Keratinocyte (primary cell): ENCODE measurements around the gene GAL3ST2. TPM values are rescaled to one million over a fixed set of nuclear protein-coding genes. Genes with fewer than 3 reads are reported as not detected.

ENCODE experiments used
- DNase-seq: peaks from one replicate; pipeline ENCODE4 v3.0.0-alpha.2; 2011; ENCODE audit warnings: low read depth, missing footprints, low spot score
- FAIRE-seq: peaks from 2 replicates; lab custom pipeline; 2011; peaks lifted over from hg19 to GRCh38; lab: Jason Lieb, UNC
- H2AFZ ChIP-seq: 2 replicates; pipeline ENCODE4 v1.6.0; 2012; ENCODE audit warnings: low read length, control low read depth, inconsistent platforms; ENCODE audit not compliant: control insufficient read depth
- H3K27ac ChIP-seq: 2 replicates; pipeline ENCODE4 v1.5.1; 2011; ENCODE audit warnings: low read length; ENCODE audit not compliant: control insufficient read depth, insufficient read depth
- H3K27me3 ChIP-seq: 3 replicates; pipeline ENCODE4 v1.6.0; 2011; ENCODE audit warnings: low read length; ENCODE audit not compliant: control insufficient read depth, insufficient read depth; ENCODE audit errors: extremely low read depth
- H3K36me3 ChIP-seq, 2 experiments: 2 replicates in 1 of 2; 3 replicates in 1 of 2; pipeline ENCODE4 v1.5.1; 2011; ENCODE audit warnings: low read length in 2 of 2, mild to moderate bottlenecking in 1 of 2; ENCODE audit not compliant: control insufficient read depth in 2 of 2, insufficient read depth in 2 of 2; ENCODE audit errors: extremely low read depth in 1 of 2
- H3K4me1 ChIP-seq: 3 replicates; pipeline ENCODE4 v1.5.1; 2011; ENCODE audit warnings: low read length; ENCODE audit not compliant: control insufficient read depth, insufficient read depth; ENCODE audit errors: extremely low read depth
- H3K4me2 ChIP-seq: 3 replicates; pipeline ENCODE4 v1.6.0; 2011; ENCODE audit warnings: low read depth, low read length; ENCODE audit not compliant: control insufficient read depth, insufficient read depth; ENCODE audit errors: extremely low read depth
- H3K4me3 ChIP-seq, 3 experiments: fragments of 200-600 bp in 1 of 3; sonication (generic) in 1 of 3; 2 replicates in 2 of 3; 3 replicates in 1 of 3; pipeline ENCODE4 v1.5.1; 2011 to 2016; ENCODE audit warnings: low read length in 3 of 3, mild to moderate bottlenecking in 3 of 3, control low read depth in 2 of 3, inconsistent platforms in 1 of 3, low read depth in 1 of 3, mixed read lengths in 1 of 3, mixed run types in 1 of 3, moderate library complexity in 1 of 3; ENCODE audit not compliant: control insufficient read depth in 2 of 3, insufficient read depth in 2 of 3; ENCODE audit errors: extremely low read depth in 1 of 3
- H3K79me2 ChIP-seq: 2 replicates; pipeline ENCODE4 v1.6.0; 2012; ENCODE audit warnings: low read length; ENCODE audit not compliant: control insufficient read depth, insufficient read depth
- H3K9ac ChIP-seq: 3 replicates; pipeline ENCODE4 v1.6.0; 2011; ENCODE audit warnings: low read length; ENCODE audit not compliant: control insufficient read depth, insufficient read depth; ENCODE audit errors: extremely low read depth
- H3K9me1 ChIP-seq: 3 replicates; pipeline ENCODE4 v1.6.0; 2011; ENCODE audit warnings: low read length; ENCODE audit not compliant: control insufficient read depth, insufficient read depth; ENCODE audit errors: extremely low read depth
- H3K9me3 ChIP-seq: 2 replicates; pipeline ENCODE4 v1.5.1; 2012; ENCODE audit warnings: low read depth, low read length; ENCODE audit not compliant: control insufficient read depth
- H4K20me1 ChIP-seq: 3 replicates; pipeline ENCODE4 v1.6.0; 2011; ENCODE audit warnings: low read length; ENCODE audit not compliant: control insufficient read depth, insufficient read depth; ENCODE audit errors: extremely low read depth
- EZH2 ChIP-seq: IDR thresholded peaks from one replicate; pipeline ENCODE4 v1.6.1; 2012; ENCODE audit warnings: inconsistent platforms, mild to moderate bottlenecking, low read length, moderate library complexity
- dilution Hi-C: fragments of 300-500 bp; cut with MboI; formaldehyde crosslinking; loops from one replicate; pipeline ENCODE4 v1.7.0; 2020; ENCODE audit warnings: low sequenced_read_pairs; ENCODE audit not compliant: extremely low pct_ligation_motif_present
- polyA plus RNA-seq, 5 experiments: library from polyadenylated mRNA; depleted of rRNA in 3 of 5; stranded (reverse) in 3 of 5; stranded (forward) in 1 of 5; unstranded in 1 of 5; fragments of >200 nt; gene quantifications; 1 replicate in 1 of 5; 2 replicates in 3 of 5; 3 replicates in 1 of 5; pipeline versions ENCODE4 v1.2.1 to v1.2.3, GENCODE V29; 2011 to 2012; ENCODE audit warnings: missing spikeins in 2 of 5, low read depth in 1 of 5, low replicate concordance in 1 of 5
- TF ChIP-seq, protein P1 (sequence below), 3 experiments: IDR thresholded peaks in 1 of 3; conservative IDR thresholded peaks in 1 of 3; optimal IDR thresholded peaks in 1 of 3; 2 replicates in 2 of 3; 3 replicates in 1 of 3; pipeline versions ENCODE3 to v1.5.1; 2011; ENCODE audit warnings: low read length in 3 of 3, mild to moderate bottlenecking in 3 of 3, moderate library complexity in 2 of 3, control low read depth in 1 of 3, inconsistent platforms in 1 of 3; ENCODE audit not compliant: insufficient read depth in 2 of 3; ENCODE audit errors: extremely low read depth in 1 of 3

GAL3ST2 gene
- polyA plus RNA-seq, 1 donor (not counting 4 experiments of a cell fraction or from before 2014, with no cell fraction given): not detected

DNA sequence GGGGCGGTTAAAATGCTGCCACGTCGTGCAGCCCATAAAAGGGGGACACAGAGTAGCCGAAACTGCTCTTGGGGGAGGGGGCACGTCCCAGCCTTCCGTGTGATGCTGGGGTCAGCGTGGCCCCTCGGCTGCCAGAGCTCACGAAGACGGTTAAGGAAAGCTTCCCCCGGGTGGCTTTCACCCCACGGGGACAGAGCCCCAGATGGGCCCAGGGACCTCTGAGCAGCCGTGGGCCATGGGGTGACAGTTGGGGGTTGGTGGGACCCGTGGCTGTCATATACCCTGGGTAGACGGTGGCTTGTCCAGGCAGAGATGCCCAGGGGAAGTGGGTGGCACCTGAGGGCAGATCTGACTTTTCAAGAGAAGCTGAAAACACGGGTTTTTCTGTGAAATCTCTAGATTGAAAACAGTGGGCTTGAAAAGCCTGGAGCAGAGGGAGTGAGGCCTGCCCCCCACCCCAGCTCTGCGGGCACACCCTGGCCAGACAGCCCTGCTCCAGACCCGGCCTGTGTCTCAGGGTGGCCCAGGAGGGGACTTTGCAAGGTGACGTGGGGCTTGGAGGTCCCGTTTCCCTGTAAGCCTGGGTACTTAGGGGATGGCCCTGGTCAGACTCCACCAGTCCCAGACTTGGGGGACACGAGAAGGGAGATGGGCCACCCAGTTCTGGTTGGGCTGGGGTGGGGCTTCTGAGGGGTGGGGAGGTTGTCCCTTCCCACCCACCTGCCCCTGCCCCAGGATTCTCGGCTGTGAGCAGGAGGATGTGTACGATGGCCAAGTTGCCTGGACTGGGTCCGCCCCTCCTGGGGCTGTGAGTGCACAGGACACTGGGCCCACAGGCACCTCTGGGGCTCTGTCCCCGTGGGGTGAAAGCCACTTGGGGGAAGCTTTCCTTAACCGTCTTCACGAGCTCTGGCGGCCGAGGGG is 33.0 kb downstream of the GAL3ST2 start:
- Histone ChIP-seq H3K9me3 (no peaks in the 10 kb centered on the region), H3K27me3 (peaks cover 3% of the 10 kb centered on the region), H3K4me3 (no peak overlapping the region), H3K4me1 (no peaks in the 10 kb centered on the region), H2AFZ (no peak overlapping the region), H4K20me1 (no peaks in the 10 kb centered on the region), H3K9ac (no peak overlapping the region), H3K4me2 (no peak overlapping the region), H3K9me1 (no peaks in the 10 kb centered on the region), H3K36me3 (no peaks in the 10 kb centered on the region), H3K79me2 (no peaks in the 10 kb centered on the region), H3K27ac (no peak overlapping the region)
- no peak for FAIRE-seq
- no peak for DNase-seq
- dilution Hi-C loops: no loop called here
- no peak for TF ChIP-seq EZH2
- TF ChIP-seq, protein P1, sequence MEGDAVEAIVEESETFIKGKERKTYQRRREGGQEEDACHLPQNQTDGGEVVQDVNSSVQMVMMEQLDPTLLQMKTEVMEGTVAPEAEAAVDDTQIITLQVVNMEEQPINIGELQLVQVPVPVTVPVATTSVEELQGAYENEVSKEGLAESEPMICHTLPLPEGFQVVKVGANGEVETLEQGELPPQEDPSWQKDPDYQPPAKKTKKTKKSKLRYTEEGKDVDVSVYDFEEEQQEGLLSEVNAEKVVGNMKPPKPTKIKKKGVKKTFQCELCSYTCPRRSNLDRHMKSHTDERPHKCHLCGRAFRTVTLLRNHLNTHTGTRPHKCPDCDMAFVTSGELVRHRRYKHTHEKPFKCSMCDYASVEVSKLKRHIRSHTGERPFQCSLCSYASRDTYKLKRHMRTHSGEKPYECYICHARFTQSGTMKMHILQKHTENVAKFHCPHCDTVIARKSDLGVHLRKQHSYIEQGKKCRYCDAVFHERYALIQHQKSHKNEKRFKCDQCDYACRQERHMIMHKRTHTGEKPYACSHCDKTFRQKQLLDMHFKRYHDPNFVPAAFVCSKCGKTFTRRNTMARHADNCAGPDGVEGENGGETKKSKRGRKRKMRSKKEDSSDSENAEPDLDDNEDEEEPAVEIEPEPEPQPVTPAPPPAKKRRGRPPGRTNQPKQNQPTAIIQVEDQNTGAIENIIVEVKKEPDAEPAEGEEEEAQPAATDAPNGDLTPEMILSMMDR (optimal IDR thresholded peaks at IDR 0.05 in 1 of 3, IDR thresholded peaks at IDR 0.05 in 1 of 3, conservative IDR thresholded peaks at IDR 0.05 in 1 of 3; ENCODE audit: extremely low read depth in 1 of 3, insufficient read depth in 2 of 3, low read length in 3 of 3): no peak

DNA sequence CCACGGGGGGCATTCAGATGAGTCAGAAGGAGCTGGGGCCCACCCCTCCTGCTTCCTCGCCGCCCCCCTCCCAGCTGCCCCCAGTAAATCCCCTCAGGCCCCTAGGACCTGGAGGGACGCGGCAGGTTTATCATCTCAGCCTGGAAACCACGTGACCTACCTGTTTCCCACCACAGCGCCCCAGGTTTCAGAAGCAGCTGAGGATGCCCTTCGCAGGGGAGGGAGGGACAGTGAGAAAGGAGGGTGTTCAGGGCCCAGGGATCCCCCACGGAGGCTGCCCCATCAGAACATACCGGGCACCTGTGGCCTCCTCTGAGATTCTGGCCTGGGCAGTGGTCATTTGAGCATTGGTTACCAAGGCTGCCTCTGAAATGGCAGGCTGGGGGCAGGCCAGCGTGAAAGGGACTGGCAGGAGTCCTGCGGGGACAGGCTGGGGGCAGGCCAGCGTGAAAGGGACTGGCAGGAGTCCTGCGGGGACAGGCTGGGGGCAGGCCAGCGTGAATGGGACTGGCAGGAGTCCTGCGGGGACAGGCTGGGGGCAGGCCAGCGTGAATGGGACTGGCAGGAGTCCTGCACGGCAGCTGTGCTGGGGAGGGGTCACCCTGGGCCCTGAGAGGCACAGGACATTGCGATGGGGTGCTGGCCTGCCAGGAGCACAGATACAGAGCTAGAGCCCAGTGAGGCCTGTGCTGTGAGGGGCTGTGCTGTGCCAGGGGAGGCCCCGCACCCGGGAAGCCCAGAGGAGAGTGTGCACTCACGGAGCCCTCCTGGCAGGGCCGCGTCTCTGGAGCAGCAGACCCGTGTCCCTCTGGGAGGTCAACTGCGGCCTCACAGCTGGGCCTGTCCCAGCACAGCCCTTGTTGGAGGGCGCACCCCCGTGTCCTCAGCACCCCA is 33.9 kb downstream of the GAL3ST2 start:
- Histone ChIP-seq H3K79me2 (no peaks in the 10 kb centered on the region), H4K20me1 (no peaks in the 10 kb centered on the region), H3K36me3 (no peaks in the 10 kb centered on the region), H3K9ac (no peak overlapping the region), H2AFZ (no peak overlapping the region), H3K9me1 (no peaks in the 10 kb centered on the region), H3K9me3 (no peaks in the 10 kb centered on the region), H3K4me2 (no peak overlapping the region), H3K27ac (no peak overlapping the region), H3K27me3 (no peaks in the 10 kb centered on the region), H3K4me3 (no peak overlapping the region), H3K4me1 (no peaks in the 10 kb centered on the region)
- DNase-seq (no peak), FAIRE-seq (no peak)
- TF ChIP-seq, protein P1 (optimal IDR thresholded peaks at IDR 0.05 in 1 of 3, IDR thresholded peaks at IDR 0.05 in 1 of 3, conservative IDR thresholded peaks at IDR 0.05 in 1 of 3; ENCODE audit: extremely low read depth in 1 of 3, insufficient read depth in 2 of 3, low read length in 3 of 3): no peak
- no peak for TF ChIP-seq EZH2
- dilution Hi-C loops: no loop called here
